HG02943 (cell line): ENCODE measurements around the gene LRRN2.
"Not testable (repeated sequence)": the region's sequence is repeated elsewhere in the genome, so short reads cannot be mapped to it uniquely, and the experiment has no call there.

Experiments
- ATAC-seq: cut with Tn5 transposase; IDR thresholded peaks from one replicate; pipeline ENCODE4 v1.9.1; 2021; ENCODE audit warnings: mild to moderate bottlenecking, low read depth, moderate library complexity; ENCODE audit not compliant: unreplicated experiment

The LRRN2 gene

DNA sequence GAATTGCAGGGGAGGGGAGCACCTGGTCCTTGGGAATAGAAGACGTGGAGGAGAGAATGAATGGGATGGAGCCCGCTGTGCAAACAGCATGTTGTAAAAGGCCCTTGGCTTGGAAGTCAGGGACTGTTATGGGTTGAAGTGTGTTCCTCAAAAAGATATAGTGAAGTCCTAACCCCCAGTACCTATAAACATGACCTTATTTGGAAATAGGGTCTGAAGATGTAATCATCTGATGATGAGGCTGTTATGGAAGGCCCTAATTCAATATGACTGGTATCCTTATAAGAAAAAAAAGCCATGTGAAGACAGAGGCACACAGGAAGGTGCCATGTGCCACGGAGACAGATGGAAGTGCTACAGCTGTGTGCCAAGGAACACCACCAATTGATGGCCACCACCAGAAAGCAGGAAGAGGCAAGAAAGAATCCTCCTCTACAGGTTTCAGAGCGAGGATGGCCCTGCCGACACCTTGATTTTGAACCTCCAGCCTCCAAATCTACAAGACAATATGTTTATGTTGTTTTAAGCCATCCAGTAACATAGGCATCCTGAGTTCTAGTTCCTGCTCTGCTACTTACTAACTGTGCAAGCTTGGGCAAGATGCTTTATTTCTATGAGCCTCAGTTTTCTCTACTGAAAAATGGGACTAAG lies 51.2 kb downstream of the LRRN2 start:
- no peak for ATAC-seq

DNA sequence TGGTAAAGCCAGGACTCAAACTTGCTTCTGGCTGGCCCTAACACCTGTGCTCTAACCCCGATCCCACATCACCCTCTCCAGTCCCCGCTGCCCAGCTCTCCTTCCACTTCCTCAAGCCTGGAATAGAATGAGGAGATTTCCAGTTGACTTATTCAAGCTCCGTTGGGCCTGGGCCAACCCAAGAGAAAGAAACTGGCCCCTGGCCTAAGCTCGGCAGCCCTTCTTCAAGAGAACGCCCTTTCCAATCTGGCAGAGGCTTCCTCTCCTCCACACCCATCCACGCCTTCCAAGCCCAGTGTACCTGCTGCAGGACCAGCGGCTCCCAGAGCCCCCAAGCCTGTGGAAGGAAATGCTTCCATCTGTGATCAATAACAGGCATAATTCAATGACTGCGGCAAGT lies 51.9 kb downstream of the LRRN2 start:
- ATAC-seq, result no peak

DNA sequence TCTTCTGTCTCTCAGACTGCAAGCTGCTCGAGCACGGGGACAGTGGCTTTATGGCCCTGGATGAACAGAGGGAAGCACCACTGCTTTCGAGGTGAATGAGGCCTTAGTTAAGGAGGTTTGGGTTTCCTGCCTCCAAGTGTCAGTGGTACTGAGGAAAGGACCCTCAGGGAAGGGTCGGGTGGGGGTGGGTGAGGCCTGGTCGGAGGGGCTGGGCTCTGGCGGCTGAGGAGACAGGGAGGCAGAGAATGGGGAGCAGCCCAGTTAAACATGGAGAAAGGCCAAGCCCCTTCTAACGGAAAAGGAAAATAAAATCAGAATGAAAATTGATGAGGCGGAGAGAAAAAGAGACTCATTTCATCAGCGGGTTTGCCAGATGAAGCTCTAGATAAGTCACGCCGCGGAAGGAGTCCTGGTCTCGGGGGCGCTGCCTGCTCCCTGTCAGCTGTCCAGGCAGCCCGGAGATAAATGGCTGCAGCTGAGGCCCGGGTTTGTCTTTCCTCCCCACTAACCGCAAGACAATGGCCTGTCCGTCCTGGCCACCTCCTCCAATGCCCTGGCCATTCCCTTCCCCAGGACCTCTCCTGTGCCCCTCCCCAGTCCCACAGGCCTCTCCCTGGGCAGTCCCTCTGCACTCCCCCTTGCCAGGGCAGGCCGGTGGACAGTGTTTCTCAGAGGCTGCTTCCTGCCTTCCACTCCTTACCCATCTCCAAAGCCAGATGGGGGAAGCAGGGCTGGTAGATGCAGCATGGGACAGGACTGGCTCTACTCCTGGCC lies 55.2 kb downstream of the LRRN2 start:
- no peak for ATAC-seq

DNA sequence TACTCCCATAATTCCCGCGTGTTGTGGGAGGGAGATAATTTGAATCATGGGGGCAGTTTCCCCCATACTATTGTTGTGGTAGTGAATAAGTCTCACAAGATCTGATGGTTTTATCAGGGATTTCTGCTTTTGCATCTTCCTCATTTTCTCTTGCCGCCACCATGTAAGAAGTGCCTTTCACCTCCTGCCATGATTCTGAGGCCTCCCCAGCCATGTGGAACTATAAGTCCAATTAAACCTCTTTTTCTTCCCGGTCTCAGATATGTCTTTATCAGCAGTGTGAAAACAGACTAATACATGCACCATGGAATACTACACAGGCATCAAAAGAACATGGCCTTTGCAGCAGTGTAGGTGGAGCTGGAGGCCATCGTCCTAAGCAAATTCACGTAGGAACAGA lies 56.1 kb downstream of the LRRN2 start:
- not testable (repeated sequence) for ATAC-seq

DNA sequence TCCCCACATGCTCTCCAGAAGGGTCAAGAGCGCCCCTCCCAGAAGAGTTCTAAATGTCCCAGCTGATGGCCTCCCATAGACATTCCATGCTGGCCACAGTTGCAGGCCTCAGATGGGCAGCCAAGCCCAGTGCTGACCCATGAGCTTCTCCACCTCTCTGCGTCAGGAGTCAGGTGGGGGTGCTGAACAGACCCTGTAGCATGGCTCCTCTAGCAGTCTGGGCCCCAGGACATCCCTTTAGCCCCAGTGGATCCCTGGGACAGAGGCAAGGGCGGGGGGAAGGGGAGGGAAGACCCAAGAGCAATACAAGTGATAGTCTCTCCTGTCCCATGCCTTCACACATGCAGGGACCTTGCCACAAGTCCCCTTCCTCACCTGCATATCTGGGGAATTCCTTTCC lies 56.7 kb downstream of the LRRN2 start:
- no peak for ATAC-seq

DNA sequence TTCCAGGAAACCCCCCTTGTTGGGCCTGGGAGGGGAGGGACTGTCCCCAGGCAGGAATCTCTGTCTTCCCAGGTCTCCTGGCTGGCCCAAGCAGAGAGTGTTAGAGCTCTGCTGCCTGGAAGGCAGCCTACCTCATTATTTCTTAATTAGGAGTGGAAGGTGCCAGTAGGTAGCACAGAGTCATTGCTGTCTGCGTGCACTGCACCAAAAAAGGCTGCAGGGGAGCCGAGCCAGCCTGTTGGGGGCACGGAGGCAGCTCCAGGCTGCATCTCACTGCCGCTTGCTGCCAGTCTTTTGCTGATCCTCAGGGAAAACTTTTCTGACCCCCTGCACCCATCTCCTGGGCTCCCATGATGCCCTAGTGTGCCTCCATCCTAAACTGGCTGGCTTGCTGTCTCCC lies 58.1 kb downstream of the LRRN2 start:
- no peak for ATAC-seq

DNA sequence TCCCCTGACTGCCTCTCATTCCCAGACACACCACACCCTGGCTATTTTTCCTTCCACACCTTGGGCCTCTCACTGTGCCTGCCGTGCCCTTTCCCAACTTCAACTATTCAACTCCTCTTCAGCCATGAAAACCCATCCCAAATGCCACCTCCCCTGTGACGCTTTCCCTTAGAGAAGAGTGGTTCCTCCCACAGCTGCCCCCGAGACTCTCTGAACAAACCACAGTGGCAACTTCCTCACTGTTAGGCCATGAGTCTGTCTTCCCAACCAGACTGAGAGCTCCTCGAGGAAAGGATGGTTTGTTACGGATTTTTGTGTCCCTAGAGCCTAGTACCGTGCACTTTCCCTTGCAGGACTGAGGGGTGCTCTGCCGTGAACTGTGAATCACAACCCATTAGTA lies 59.2 kb downstream of the LRRN2 start:
- no peak for ATAC-seq

DNA sequence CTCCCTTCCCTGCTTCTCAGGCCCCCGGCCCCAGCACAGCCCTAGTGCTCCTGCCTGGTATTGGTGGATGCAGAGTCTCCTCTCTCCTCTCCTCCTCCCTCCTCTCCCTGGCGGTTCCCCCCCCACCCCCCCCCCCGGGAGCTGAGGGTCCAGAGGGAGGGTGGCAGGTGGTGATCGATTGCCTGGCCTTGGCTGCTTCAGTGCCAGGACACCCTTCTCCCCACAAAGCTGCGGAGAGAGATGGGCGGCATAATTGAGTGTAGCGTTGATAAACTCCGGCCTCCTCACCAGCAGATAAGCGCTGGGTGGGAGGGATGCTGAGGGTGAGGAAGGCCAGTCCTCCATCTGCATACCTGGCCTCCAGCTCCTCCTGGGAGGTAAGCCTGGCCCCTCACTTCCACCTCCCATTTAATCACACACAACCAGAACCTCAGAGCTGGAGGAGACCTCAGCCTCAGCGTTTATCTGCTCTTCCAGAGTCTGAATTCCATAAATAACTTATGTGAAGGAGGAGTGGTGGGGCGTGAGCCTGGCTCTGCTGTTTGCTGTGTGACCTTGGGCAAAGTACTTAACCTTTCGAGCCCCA lies 60.8 kb downstream of the LRRN2 start:
- no peak for ATAC-seq

DNA sequence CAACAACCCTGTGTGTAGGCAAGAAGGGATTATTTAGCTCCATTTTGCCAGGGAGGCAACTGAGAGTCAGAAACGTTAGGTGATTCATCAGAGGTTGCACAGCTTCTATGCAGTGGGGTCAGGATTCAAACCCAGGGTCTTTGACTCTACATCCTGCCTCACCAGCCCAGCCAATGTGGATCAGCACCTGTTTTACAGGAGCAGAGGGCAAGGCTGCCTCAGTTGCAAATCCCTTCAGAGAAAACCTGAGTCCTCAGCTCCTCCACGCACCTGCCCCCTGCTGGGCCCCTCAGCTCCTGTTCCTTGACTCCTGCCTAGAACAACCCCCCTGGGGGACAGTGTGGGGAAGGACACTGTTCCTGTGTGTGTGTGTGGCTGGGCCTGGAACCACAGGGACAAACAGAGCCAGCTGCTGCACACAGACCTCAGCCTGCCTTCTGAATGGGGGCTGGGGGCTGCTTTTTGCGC lies 61.6 kb downstream of the LRRN2 start:
- no peak for ATAC-seq

DNA sequence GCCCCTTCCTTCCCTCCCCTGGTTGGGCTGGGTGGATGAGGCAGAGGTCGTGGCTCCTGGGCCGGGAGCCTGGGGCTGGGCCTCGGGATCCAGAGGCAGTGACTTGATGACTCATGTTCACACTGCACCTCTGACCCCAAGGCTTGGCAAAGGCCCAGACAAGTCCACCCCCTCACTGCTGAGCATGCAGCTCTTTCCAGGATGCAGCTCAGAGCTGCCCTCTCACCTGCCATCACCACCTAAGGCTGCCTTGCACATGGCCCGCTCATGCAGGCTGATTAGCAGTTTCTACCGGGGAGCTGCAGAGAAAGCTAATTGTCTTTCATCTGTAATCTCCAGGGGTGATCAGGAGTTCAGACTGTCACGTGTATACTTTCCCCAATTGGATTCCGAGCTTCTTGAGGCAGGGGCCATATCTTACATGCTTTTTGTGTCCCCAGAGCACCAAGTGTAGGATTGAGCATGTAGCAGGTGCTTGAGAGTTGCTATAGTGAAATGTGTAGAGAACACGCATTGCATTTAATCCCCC lies 62.1 kb downstream of the LRRN2 start:
- ATAC-seq, result no peak

DNA sequence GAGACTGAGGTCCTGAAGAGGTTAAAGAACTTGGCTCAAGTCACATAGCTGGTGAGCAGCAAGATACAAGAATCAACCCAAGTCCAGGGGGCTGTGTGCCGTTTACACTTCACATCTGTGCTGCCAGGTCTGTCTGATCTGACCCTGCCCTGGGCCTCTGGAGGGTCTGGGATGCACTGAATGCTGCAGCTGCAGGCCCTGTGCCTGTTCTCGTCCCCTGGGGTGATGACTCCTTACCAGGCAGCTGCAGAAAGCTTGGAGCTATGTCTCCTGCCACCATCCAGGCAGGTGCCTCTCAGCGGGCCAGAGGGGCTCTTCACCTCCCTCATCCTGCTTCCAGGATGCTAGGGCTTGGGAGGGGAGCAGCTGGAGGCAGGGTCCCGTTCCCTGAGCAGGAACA lies 63.5 kb downstream of the LRRN2 start:
- no peak for ATAC-seq

DNA sequence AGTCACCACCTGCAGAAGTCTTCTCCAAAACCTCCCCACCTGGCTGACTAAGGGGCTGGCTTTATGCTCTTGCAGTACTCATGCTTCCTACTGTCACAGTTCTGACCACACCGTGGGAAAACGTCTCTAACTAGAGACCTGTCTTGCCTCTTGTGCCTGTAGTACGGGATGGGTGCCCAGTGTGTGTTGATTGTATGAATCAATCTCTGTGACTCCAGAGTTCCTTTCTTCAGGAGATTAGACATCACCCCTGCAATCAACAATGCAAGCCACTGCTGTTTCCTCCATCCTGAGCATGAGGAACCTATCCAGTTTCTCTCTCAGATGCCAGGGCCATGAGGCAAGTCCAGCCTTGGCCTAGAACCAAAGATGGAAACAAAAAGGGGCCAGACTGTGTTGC lies 64.1 kb downstream of the LRRN2 start:
- no peak for ATAC-seq

DNA sequence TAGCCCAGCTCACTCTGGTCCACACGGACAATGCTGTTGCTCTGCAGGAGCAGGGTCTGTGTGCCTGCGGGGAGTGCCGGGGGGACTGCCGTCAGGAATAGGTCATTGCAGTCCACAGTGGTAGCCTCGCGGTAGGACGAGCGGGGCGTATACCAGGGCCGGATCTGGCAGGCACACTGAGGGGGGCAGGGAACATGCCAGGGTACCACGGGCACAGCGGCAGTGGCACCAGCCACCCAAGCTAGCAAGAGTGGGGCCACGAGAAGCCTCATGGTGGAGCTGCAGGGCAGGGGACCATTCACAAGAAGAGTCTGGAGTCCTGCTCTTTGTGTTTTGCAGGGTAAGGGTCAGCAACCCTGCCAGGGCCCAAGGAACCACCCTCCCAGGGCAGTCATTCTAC lies 65.8 kb downstream of the LRRN2 start:
- ATAC-seq, result no peak

DNA sequence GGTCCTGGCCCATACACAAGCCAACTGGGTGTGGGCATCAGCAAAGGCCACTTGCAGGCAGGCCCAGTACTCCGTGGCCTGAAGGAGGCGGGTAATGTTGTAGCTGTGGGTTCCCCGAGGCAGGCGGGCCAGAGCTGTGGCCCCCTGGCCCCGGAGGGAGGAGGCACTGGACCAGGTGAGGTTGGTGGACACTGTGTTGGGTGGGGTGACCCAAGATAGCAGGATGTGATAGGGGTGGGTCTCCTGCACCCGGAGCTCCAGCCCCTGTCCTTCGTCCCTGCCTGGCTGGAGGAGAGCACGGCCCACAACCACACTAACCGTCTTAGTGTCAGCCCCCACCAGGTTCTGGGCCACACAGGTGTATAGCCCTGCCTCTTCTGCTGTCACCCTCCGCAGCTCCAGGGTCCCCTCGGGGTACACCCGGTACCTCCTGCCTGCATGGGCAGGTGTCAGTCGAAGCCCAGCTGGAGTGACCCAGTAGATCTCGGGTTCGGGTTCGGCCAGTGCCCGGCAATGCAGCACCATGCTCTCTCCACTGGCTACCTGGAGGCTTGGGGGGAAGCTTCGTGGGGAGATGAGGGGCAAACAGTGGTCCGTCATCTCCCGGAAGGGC lies 67.3 kb downstream of the LRRN2 start:
- no peak for ATAC-seq

DNA sequence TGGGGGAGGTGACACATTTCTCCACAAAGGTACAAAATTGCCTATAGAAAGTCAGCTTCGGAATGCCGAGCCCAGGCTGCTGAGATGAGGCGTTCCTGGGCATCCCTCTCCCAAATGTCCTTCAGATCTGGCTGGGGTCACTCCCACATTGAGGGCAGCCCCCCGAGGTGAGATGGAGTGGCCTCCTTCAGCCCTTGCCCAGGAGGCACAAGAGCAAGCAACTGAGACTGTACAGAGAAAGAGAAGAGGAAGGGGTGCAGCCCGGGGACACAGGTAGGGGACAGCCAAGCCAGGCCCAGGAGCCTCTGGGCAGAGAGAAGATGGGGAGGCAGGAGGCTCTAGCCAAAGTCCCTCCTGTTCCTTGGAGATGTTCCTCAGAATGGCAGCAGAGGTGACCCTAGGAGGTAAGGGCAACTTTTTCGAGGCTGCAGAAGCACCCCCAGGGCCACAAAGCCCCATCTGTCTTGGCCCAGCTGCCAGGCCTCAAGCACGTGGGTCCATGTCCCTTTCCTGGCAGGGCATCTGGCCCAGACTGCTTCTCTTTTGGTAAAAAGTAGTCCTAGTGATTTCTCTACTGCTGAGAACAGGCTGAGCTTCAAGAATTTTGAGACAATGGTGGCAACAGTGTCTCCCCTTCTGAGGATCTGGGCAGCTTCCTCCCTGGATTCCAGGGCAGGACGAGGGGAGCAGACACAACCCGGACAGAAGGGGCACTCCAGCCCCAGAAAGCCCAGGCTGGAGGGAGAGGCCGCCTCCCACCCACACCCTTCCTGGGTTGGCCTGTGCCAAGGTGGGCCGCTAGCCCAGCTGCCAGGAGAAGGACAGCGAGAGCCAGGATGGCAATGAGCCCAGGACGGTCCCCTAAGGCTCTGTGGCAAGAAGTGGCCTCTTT lies 68.0 kb downstream of the LRRN2 start:
- no peak for ATAC-seq

DNA sequence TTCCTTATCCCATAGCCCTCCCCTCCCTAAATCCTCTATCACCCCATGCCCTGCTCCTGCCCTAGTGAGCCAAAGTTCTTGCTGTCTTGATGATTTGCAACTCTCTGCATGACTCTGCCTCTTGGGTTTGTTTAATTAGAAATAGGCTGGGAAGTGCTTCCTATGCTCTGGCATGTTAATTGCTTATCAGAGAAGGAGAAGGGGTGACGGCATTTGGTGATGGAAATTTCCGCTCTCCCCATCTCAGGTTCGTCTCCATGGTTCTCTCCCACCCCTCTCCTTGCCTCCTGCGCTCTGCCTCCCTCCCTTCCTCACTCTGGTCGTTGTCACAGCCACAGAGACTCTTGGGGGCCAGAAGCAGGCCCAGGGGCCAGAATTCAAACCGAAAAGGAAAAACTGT lies 68.9 kb downstream of the LRRN2 start:
- ATAC-seq, result no peak

DNA sequence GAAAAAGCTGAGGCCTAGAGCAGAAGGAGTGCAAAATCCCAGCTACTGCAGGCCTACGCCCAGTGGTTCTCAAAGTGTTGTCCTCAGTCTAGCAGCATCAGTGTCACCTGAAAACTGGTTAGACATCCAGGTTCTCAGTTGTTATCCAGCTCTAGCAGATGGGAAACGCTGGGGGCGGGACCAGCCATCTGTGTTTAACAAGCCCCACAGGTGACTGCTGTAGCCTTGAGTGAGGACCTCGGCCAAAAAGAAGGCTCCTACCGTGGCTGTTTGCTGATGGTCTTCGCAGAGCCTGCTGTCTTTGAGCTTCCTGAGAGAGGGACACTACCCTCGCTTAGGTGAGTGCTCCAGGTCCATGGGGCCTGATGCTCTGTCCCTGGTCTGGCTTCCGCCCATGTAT lies 69.7 kb downstream of the LRRN2 start:
- ATAC-seq, result no peak

DNA sequence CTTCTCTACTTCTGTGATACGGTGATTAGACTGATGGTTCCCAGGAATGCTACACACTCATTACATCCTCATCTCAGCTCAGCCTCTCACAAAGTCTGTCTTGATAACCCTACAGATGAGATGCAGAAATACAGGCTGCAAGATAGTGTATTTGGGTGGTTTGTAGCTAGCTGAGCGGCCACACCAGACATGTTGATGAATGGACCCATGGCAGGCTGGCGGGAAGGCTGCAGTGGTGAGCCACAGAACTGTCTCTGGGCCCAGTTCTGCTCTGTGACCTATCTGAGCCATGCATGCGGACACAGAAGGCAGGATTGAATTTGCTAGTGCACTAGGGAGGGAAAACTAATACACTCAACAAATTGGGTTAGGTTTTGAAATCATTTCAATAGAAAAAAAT lies 71.9 kb downstream of the LRRN2 start:
- ATAC-seq, result no peak

DNA sequence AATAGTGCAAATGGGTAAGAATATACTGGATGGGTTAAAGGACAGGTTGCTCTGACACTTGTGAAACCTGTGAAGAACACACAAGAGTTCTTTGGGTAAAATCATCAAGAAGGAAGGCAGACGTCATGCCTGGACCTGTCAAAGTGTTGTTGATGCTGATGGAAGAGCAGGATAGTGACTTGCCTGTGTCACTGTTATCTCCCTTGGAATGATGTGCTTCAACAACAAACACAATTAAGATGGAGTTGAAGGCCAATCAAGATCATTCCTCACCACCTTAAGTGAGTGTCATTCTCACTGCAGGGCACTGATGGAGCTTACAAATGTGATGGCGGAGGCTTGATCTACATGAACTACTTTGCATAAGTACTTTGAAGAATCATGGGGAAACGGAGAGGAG lies 73.2 kb downstream of the LRRN2 start:
- ATAC-seq, result no peak

DNA sequence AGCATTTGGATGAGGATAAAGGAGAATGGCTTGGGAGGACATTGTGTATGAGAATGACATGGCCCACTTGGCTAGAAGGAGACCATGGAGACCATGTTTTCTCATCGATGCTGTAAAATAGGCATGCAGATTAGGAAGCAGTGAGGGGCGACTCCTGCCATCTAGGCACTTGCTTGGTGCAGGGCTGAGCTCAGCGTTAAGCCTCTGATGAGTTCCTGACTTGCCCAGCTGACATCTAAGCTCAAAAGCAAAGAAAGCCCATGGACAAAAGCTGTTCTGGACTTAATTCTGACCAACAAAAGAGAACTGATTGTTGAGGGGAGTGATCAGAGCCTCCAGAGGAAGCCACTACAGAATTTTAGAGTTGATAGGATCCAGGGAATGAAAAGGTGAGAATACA lies 74.5 kb downstream of the LRRN2 start:
- no peak for ATAC-seq
